HG03571 (cell line): ENCODE data around the gene DPH6.
A peak's percentile ranks its signal among the peaks of the same experiment; 100 is the strongest.
"Not testable (repeated sequence)": the region's sequence is repeated elsewhere in the genome, so short reads cannot be mapped to it uniquely, and the experiment has no call there.

Experiments
- ATAC-seq: cut with Tn5 transposase; IDR thresholded peaks from one replicate; pipeline ENCODE4 v1.9.1; 2021; ENCODE audit not compliant: unreplicated experiment

The DPH6 gene

GRCh38 chr15:35545824-35546510 lies at the start of gene DPH6:
TSS of gene DPH6 (minus strand) at chr15:35546165. CDS start at chr15:35546141, 24 bp downstream.
- peak; percentile 86 for ATAC-seq

- ATAC-seq, result no peak
Measured at GRCh38 chr15:35595656-35596055, 49.7 kb upstream of the DPH6 start.

- not testable (repeated sequence) for ATAC-seq
Measured at GRCh38 chr15:35591987-35592386, 46.0 kb upstream of the DPH6 start.

GRCh38 chr15:35583863-35584528 lies 38.0 kb upstream of the DPH6 start:
- ATAC-seq, result no peak

- no peak for ATAC-seq
Measured at GRCh38 chr15:35580606-35581005, 34.6 kb upstream of the DPH6 start.

- no peak for ATAC-seq
Measured at GRCh38 chr15:35567392-35567791, 21.4 kb upstream of the DPH6 start.

- ATAC-seq, result no peak
Measured at GRCh38 chr15:35566991-35567390, 21.0 kb upstream of the DPH6 start.

- ATAC-seq, result no peak
Measured at GRCh38 chr15:35565901-35566300, 19.9 kb upstream of the DPH6 start.

- ATAC-seq, result no peak
Measured at GRCh38 chr15:35562641-35563040, 16.7 kb upstream of the DPH6 start.

- ATAC-seq, result no peak
Measured at GRCh38 chr15:35561308-35561707, 15.3 kb upstream of the DPH6 start.

- ATAC-seq, result no peak
Measured at GRCh38 chr15:35560870-35561269, 14.9 kb upstream of the DPH6 start.

GRCh38 chr15:35560258-35560657 lies 14.3 kb upstream of the DPH6 start:
- ATAC-seq, result no peak

GRCh38 chr15:35559683-35560082 lies 13.7 kb upstream of the DPH6 start:
- no peak for ATAC-seq

- ATAC-seq, result no peak
Measured at GRCh38 chr15:35557544-35557943, 11.6 kb upstream of the DPH6 start.

- ATAC-seq, result no peak
Measured at GRCh38 chr15:35557012-35557411, 11.0 kb upstream of the DPH6 start.

- no peak for ATAC-seq
Measured at GRCh38 chr15:35555244-35555643, 9.3 kb upstream of the DPH6 start.

GRCh38 chr15:35550957-35551356 lies 5.0 kb upstream of the DPH6 start:
- no peak for ATAC-seq

GRCh38 chr15:35549567-35549966 lies 3.6 kb upstream of the DPH6 start:
- no peak for ATAC-seq

GRCh38 chr15:35548435-35548834 lies 2.5 kb upstream of the DPH6 start:
- ATAC-seq, result no peak

GRCh38 chr15:35547775-35548364 lies 1.9 kb upstream of the DPH6 start:
- no peak for ATAC-seq

- ATAC-seq, result peak; percentile 41
Measured at GRCh38 chr15:35546511-35547381, 781 bp upstream of the DPH6 start.
